ENCODE results near the gene MMP14. TPM values are rescaled to one million over a fixed set of nuclear protein-coding genes. Genes with fewer than 3 reads are reported as not detected.

The MMP14 gene
- total and polyA plus RNA-seq, 7 donors = 7.6 to 18.5 (median 14.0) TPM

DNA sequence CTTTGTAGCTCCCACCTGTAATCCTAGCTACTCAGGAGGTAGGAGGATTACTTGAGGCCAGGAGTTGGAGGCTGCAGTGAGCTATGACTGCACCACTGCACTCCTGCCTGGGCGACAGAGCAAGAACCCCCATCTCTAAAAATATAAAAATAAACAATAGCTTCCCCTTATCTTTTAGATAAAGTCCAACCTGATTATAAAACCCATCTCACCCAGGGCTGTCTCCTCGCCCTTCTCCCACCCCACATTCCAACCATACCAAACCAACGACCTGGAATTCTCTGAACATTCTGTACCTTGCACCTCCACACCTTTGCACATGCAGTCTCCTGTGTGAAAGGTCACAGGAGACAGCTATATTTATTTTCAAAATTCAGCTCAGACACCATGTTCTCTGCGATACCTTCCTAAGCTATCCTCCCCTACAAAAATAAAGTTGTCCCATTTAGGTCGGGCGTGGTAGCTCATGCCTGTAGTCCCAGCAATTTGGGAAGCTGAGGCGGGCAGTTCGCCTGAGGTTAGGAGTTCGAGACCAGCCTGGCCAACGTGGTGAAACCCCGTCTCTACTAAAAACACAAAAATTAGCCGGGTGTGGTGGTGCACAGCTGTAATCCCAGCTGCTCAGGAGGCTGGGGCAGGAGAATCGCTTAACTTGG lies 28.8 kb upstream of the MMP14 start:
- Histone ChIP-seq H3K36me3 (ENCODE audit: insufficient read depth in 1 of 2, low read depth in 1 of 2) (no peaks in the 10 kb centered on the region), H3K27ac (no peak overlapping the region), H3K4me3 (no peak overlapping the region), H3K27me3 (ENCODE audit: insufficient read depth in 3 of 3, low read length in 2 of 3) (no peaks in the 10 kb centered on the region), H3K4me1 (no peaks in the 10 kb centered on the region), H3K9me3 (no peaks in the 10 kb centered on the region)
- TF ChIP-seq, protein P1, sequence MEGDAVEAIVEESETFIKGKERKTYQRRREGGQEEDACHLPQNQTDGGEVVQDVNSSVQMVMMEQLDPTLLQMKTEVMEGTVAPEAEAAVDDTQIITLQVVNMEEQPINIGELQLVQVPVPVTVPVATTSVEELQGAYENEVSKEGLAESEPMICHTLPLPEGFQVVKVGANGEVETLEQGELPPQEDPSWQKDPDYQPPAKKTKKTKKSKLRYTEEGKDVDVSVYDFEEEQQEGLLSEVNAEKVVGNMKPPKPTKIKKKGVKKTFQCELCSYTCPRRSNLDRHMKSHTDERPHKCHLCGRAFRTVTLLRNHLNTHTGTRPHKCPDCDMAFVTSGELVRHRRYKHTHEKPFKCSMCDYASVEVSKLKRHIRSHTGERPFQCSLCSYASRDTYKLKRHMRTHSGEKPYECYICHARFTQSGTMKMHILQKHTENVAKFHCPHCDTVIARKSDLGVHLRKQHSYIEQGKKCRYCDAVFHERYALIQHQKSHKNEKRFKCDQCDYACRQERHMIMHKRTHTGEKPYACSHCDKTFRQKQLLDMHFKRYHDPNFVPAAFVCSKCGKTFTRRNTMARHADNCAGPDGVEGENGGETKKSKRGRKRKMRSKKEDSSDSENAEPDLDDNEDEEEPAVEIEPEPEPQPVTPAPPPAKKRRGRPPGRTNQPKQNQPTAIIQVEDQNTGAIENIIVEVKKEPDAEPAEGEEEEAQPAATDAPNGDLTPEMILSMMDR (IDR thresholded peaks at IDR 0.05) = no peak
- DNase-seq (no peak), ATAC-seq (no peak)
- intact Hi-C loops (cut with DNase I) = no loop called here
- 79 to 81% (median 80%) methylated on average over 13 of the region's 13 CpGs for WGBS, 3 donors

DNA sequence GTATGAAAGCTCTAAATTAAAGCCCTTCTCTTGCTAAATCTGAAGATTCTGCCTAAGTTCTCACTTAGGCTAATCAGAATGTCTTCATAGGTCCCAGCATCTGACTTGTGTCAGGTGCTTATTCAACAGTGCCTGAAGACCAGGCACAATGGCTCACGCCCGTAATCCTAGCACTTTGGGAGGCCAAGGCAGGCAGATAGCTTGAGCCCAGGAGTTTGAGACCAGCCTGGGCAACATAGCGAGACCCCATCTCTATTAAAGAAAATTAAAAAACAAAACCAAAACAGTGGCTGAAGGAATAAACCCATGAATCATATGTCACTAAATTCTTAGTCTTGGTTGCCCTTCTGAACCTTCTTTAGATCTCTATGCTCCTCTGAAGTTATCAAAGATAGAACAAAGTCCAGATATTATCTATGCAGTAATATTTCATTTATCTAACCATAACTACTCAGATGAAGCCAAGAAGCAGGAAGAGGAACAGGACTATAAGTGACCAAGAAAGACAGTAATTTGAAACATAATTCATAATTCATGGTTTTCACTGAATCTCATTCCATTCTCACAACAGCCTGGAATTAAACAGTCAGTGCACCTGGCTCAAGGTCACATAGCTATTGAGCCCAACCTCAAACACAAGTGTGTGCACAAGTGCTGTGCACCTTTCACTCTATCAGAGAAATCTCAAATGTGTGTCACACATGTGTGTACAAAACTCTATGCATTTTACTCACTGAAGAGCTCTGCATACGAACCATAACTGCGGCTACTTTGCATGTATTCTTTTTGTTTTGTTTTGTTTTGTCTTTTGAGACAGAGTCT lies 27.8 kb upstream of the MMP14 start:
- no peaks in the 10 kb centered on the region for H3K9me3 ChIP-seq
- ATAC-seq = no peak
- WGBS, 3 donors = 87 to 94% (median 92%) methylated on average over 5 of the region's 5 CpGs
- H3K4me3 ChIP-seq = no peak overlapping the region
- TF ChIP-seq, protein P1 (IDR thresholded peaks at IDR 0.05) = no peak
- H3K27ac ChIP-seq = no peak overlapping the region
- no peak for DNase-seq
- intact Hi-C loops (cut with DNase I) = no loop called here
- H3K4me1 ChIP-seq = no peaks in the 10 kb centered on the region
- H3K36me3 ChIP-seq (ENCODE audit: insufficient read depth in 1 of 2, low read depth in 1 of 2) = no peaks in the 10 kb centered on the region
- H3K27me3 ChIP-seq (ENCODE audit: insufficient read depth in 3 of 3, low read length in 2 of 3) = peaks cover 0 to 2% (median 0%) of the 10 kb centered on the region in 3 donors

DNA sequence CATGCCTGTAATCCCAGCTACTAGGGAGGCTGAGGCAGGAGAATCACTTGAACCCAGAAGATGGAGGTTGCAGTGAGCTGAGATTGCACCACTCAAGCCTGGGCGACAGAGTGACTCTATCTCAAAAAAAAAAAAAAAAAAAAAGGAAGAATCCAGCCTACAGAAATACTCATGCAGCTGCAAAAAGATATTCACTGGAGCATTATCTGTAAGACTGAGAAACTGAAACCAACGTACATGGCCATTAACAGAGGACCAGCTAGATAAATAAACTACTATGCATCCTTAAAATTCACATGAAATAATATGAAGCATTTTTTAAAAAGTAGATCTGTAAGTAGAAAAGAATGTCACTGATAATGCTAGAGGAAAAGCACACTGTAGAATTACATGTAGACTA lies 24.7 kb upstream of the MMP14 start:
- Histone ChIP-seq H3K36me3 (ENCODE audit: insufficient read depth in 1 of 2, low read depth in 1 of 2) (no peaks in the 10 kb centered on the region), H3K9me3 (no peaks in the 10 kb centered on the region), H3K4me1 (no peaks in the 10 kb centered on the region), H3K27ac (no peak overlapping the region), H3K27me3 (ENCODE audit: insufficient read depth in 3 of 3, low read length in 2 of 3) (peaks cover 0 to 2% (median 0%) of the 10 kb centered on the region in 3 donors), H3K4me3 (no peak overlapping the region)
- intact Hi-C loops (cut with DNase I) = loop anchor here in 1 of 2 donors (10.0 kb wide), 1 partner anchor 427 kb away; no protein-coding TSS in a partner anchor
- DNase-seq (no peak), ATAC-seq (no peak)
- 53 to 58% (median 56%) methylated on average over 2 of the region's 2 CpGs for WGBS, 3 donors
- TF ChIP-seq, protein P1 (IDR thresholded peaks at IDR 0.05) = no peak

DNA sequence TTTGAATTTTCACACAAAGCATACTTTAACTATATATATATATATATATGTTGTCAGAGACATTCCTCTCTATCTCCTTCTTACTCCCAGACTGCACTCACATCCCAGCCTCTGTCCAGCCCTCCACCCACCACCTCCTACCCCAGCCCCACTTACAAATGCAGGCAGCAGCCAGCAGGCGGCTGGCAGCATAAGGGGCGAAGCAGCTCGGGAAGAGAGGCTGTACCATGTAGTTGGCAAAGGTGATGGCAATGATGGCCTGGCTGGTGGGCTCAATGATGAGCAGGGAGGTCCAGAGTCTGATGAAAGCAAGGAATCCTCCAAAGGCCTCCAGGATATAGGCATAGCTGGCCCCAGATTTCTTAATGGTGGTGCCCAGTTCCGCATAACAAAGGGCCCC lies 23.6 kb upstream of the MMP14 start:
- intact Hi-C loops (cut with DNase I) = loop anchor here in 1 of 2 donors (10.0 kb wide), 1 partner anchor 428 kb away; no protein-coding TSS in a partner anchor
- TF ChIP-seq, protein P1 (IDR thresholded peaks at IDR 0.05) = no peak
- Histone ChIP-seq H3K4me3 (no peak overlapping the region), H3K27me3 (ENCODE audit: insufficient read depth in 3 of 3, low read length in 2 of 3) (peaks cover 0 to 2% (median 0%) of the 10 kb centered on the region in 3 donors), H3K9me3 (no peaks in the 10 kb centered on the region), H3K36me3 (ENCODE audit: insufficient read depth in 1 of 2, low read depth in 1 of 2) (no peaks in the 10 kb centered on the region), H3K27ac (no peak overlapping the region), H3K4me1 (no peaks in the 10 kb centered on the region)
- DNase-seq (no peak), ATAC-seq (no peak)
- 84 to 87% (median 87%) methylated on average over 4 of the region's 4 CpGs for WGBS, 3 donors

Measured in psoas muscle (tissue), 8 donors.